GM18499 (cell line): ENCODE data around the gene SIN3A.
"Not testable (repeated sequence)": the region's sequence is repeated elsewhere in the genome, so short reads cannot be mapped to it uniquely, and the experiment has no call there.

Experiments
- ATAC-seq: cut with Tn5 transposase; IDR thresholded peaks from one replicate; pipeline ENCODE4 v1.9.1; 2021; ENCODE audit warnings: moderate number of reproducible peaks; ENCODE audit not compliant: insufficient read depth, unreplicated experiment

The SIN3A gene

GRCh38 chr15:75383986-75384385, 67.5 kb downstream of the SIN3A start:
- not testable (repeated sequence) for ATAC-seq

- no peak for ATAC-seq
Observed at GRCh38 chr15:75380773-75381172, 70.7 kb downstream of the SIN3A start.

DNA sequence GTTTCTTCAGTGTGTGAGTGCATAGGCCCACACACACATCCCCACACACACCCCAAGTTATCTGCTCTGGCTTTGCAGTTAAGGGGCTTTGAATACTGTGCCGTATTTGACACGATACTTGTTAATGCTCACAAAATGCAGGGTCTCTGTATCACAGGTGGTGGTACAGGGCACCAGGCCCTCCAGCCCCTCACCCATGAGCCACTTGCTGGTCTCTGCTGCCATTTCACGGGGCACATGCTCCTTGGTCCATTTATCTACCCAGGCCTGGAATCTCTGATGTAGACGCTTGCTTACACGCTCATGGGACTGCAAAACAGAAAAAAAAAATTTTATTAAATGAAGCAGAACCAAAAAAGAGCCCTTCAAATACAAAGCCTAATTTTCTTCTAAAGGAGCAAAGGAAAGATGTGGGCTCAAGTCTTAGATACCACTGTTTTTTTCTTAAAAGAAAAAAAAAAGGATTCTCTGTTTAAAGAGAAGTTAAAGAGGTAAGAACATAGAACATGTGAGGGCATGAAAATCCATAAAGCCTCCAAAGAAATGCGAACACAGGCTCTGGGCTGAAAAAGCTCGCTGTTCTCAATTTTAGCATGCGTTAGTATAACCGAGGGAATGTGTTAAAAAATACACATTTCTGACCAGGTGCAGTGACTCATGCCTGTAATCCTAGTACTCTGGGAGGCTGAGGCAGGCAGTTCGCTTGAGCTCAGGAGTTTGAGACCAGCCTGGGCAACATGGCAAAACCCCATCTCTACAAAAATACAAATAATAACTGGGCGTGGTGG, 79.4 kb downstream of the SIN3A start:
- no peak for ATAC-seq

- ATAC-seq: no peak
Observed at GRCh38 chr15:75371486-75371885, 80.0 kb downstream of the SIN3A start.

DNA sequence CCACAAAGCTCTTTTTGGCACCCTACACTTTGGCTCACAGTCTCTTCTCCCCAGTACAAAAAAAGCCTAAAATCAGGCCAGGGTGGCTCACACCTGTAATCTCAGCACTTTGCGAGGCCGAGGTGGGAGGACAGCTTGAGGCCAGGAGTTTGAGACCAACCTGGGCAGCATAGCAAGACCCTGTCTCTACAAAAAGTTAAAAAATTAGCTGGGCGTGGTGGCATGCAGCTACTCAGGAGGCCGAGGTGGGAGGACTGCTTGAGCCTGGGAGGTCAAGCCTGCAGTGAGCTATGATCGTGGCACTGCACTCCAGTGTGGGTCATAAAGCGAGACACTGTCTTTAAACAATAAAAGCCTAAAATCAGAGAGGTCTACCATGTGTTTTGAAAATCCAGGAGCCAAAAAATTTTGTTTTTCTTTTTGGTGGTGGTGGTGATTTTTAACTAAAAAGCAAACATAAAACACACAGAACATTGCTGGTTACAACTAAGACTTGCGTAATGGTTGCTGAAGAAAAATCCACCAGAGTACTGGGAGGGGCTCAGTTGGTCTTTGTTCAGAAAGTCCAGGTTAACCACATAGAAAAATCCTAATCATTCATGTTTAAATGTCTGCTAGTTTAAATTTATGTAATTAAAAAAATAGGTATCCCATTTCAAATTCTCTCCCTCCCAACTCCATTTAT, 81.5 kb downstream of the SIN3A start:
- no peak for ATAC-seq

DNA sequence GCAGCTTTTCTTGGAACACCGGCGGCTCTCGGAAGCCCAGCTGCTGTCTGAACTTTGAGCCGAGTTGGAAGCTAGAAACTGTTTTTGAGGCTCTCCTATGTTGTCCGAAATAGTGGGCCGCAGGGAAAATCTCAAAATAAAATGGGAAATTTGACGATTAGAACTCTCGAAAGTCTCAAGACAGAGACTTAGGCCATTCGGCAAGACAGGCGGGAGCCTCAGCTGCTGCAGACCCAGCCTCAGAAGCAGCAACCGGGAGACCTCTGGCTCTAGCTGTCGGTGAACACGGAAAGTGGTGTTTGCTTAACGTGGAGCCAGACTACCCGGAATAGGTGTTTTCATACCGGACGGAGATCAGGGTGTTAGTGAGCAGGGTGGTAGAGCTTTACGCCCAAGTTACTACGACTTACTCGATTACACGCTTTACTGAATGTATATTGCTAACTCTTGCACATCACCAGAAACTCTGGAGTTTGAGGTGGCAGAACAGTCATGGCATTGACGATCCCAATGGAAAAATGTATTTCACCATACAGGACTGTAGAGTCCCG, 82.7 kb downstream of the SIN3A start:
- ATAC-seq: no peak

DNA sequence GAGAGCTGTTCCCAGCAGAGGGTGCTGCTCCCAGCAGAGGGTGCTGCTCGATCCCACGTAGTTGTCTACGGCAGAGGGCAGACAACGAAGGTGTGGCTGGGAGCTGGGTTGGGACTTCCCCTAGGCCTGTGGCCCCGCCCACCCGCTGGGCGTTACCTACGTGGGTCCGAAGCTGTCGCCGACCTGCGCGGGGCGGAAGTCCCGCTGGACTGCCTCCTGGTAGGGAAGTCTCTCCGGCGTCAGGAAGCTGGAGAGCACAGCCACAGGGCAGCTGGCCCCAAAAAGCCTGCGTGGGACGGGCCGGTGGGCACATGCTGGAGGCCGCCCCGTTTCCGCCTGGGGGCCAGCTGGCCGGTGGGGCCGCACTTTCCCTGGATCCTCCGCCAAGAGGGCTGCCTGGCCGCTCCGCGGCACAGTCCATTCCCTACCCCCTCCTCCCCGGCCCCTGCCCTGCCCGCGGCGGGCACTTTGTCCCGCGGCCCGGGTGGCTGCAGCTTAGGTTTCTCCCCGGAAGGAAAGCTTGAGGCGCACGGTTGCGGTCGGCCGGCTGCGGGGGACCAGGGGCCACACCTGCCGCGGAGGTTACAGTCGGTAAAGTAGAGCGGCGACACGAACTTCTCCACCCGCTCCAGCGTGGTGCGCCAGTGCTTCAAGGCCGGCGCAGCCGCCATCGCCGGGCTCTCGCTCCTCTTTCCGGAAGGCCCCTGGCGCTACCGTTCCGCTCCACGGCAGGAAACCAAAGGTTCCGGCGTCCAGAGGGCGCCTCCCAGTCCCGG, 83.4 kb downstream of the SIN3A start, which contains the start of gene MAN2C1:
Gene MAN2C1, minus strand, starts transcription at position 695 of the 776 bp plus-strand sequence. Its CDS starts 24 bp downstream, at position 671.
- ATAC-seq: peak; percentile 74

DNA sequence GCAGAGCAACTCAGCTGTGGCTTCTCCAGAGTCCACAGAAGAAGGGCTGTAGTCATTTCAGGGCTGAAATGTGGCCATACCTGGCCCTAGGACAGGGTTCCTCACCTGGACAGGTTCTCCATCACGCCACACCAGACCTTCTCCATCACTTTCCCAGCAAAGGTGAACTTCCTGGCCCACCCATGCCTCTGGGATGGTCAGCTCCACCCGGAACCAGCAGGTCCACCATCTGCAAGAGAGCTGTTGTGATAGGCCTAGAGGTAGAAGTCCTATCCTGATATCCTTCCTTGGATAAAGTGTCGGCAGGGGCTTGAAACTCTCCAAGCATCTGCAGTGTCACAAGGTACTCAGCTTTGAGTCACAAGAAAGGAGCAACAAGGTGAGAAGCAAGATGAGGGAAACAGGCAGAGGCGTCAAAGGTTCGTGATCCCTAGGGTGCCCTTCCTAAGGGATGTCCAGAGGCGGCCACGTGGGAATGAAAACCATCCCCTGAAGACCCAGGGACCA, 84.0 kb downstream of the SIN3A start:
- no peak for ATAC-seq

- ATAC-seq: no peak
Observed at GRCh38 chr15:75367006-75367405, 84.5 kb downstream of the SIN3A start.

DNA sequence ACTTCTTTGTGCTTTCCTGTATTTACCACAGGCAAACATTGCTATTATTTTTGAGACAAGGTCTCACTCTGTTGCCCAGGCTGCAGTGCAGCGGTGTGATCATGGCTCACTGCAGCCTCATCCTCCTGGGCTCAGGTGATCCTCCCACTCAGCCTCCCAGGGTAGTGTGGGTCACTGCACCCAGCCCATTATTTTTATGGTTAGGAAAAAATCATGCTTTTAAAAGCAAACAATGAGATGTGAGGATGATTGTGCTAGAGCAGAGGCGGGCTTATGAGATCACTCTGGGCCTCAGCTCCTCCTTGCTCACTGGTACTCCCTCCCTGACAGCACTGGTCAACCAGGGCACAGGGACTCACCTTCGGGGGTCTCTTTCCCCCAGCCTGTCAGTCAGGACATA, 85.3 kb downstream of the SIN3A start:
- ATAC-seq: no peak

DNA sequence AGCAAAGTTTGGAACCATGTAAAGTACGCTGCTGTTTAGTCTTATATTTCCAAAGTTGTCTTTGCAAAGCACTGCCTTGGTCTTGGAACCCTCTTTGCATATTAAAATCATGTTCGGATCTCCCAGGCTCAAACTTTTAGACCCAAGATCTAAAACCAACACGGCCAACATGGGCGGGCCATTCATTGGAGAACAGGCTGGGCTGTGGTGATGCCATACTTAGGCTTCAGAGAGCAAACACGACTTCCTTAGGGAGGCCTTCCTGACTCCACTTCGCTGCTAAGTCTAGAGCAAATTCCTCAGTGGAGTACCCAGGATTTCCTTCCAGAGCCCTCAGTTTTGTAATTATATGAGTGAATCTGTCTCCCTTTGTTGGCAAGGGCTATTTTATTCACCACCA, 86.6 kb downstream of the SIN3A start:
- no peak for ATAC-seq

- no peak for ATAC-seq
Observed at GRCh38 chr15:75363786-75364185, 87.7 kb downstream of the SIN3A start.

- ATAC-seq: no peak
Observed at GRCh38 chr15:75362642-75363249, 88.7 kb downstream of the SIN3A start.

DNA sequence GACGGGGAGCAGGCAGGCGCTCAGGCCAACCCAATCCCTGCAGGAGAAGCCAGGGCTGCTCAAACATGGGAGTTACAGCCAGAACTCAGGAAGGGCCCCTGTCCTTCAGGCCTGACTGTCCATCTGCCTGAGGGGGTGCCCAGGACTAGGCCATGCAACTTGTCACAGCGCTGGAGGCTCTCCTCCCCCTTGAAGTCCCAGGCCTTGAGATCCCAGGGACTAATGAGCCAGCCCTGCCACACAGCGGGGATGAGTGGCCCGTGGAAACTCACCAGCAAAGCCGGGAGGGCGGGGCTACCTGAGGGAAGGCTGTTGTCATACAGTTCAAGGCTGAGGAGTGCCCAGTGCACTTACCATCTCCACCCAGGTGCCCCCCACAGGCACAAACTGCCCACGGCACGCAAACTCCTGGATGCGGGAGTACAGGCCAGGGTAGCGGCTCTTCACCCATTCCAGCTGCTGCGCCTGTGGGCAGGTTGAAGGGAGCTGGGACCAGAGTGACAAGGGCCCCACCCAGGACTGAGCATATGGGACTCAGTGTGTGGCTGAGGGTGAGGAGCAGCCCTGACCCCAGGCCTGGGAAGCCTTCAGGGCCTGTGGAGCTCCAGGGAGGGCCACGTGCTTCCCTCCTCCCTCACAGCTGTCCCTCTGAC, 89.4 kb downstream of the SIN3A start:
- no peak for ATAC-seq

DNA sequence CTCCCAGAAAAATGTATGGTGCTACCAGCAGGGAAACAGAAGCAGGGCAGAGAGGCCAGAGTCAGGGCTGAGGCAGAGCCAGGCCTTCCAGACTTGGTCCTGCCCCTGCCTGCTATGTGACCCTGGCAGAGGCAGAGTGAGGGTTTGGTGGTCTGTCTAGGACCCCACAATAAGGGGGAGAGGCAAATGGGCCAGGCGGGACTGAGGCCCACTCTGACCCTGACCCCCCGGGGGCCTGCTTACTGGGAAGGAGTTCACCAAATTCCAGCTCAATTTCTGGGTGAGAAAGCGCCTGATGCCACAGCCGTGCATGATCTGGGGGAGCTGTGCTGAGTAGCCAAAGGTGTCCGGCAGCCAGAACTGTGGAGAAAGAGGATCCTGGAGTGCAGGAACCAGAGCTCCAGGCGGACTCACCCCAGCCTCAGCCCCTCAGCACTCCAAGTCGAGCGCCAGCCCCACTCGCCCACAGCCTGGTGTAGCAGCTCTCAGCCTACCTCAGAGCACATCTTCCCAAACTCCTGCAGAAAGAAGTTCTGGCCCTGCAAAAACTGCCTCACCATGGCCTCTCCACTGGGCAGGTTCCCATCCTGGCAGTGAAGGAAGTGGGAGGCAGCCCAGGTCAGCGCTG, 90.0 kb downstream of the SIN3A start:
- no peak for ATAC-seq

GRCh38 chr15:75360856-75361255, 90.6 kb downstream of the SIN3A start:
- ATAC-seq: no peak

DNA sequence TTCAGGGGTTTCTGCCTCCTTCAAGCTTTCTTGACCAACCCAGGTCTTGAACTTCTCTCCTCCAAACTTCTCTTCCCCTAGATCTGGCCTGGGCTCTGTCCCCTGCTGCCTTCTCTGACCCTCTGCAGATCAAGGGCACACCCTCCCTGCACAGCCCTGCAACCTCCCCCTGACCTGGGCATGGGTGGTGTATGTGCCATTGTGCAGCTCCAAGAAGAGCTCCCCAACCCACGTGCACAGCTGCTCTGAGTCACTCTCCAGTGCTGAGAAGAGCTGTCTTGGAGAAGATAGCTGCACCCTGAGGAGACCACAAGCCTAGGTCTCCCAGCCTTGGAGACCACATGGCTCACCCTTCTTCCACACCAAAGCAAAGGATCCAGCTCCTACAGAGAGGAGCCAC, 91.1 kb downstream of the SIN3A start:
- no peak for ATAC-seq

GRCh38 chr15:75359537-75360250, 91.8 kb downstream of the SIN3A start:
- no peak for ATAC-seq
